Uterus (tissue), 2 donors: ENCODE measurements around the gene PMF1.

Source experiments
- CTCF ChIP-seq, 4 experiments: fragments of 200-600 bp in 2 of 4; fragments of 450-650 bp in 2 of 4; sonication (generic) in 2 of 4; IDR thresholded peaks; one replicate each; pipeline ENCODE4 v1.5.1; 2016 to 2019; ENCODE audit warnings: antibody characterized with exemption in 4 of 4, mild to moderate bottlenecking in 2 of 4, moderate library complexity in 1 of 4
- POLR2A ChIP-seq, 2 donors: fragments of 450-650 bp; IDR thresholded peaks; one replicate each; pipeline ENCODE4 v1.6.1; 2016; ENCODE audit warnings: antibody characterized with exemption in 2 of 2, mild to moderate bottlenecking in 1 of 2, moderate library complexity in 1 of 2

- TF ChIP-seq POLR2A (IDR thresholded peaks at IDR 0.05) (no peak), CTCF (IDR thresholded peaks at IDR 0.05) (no peak)
These were observed 29.9 kb downstream of the PMF1 start for GRCh38 chr1:156242738-156243137.
